ENCODE data around the gene GYPA.
"Not testable (repeated sequence)": the region's sequence is repeated elsewhere in the genome, so short reads cannot be mapped to it uniquely, and the experiment has no call there.

GYPA gene

GRCh38 chr4:144140594-144141295 is at the start of gene GYPA:
TSS of gene GYPA (minus strand) at chr4:144140718. CDS start at chr4:144140635, 83 bp downstream.
- DNase-seq, result not testable (repeated sequence)

- DNase-seq, result no peak
Measured at GRCh38 chr4:144190009-144190408, 49.5 kb upstream of the GYPA start.

GRCh38 chr4:144189121-144189520 is 48.6 kb upstream of the GYPA start:
- no peak for DNase-seq

- no peak for DNase-seq
Measured at GRCh38 chr4:144185086-144185485, 44.6 kb upstream of the GYPA start.

- DNase-seq, result no peak
Measured at GRCh38 chr4:144183165-144183564, 42.6 kb upstream of the GYPA start.

- DNase-seq, result no peak
Measured at GRCh38 chr4:144181391-144181790, 40.9 kb upstream of the GYPA start.

GRCh38 chr4:144179152-144179739 is 38.7 kb upstream of the GYPA start:
- DNase-seq, result no peak

GRCh38 chr4:144178414-144178813 is 37.9 kb upstream of the GYPA start:
- DNase-seq, result no peak

- DNase-seq, result no peak
Measured at GRCh38 chr4:144176476-144176875, 36.0 kb upstream of the GYPA start.

GRCh38 chr4:144174401-144175067 is 34.0 kb upstream of the GYPA start:
- DNase-seq, result peak; percentile 54

GRCh38 chr4:144171697-144172096 is 31.2 kb upstream of the GYPA start:
- DNase-seq, result no peak

- no peak for DNase-seq
Measured at GRCh38 chr4:144169211-144169610, 28.7 kb upstream of the GYPA start.

- no peak for DNase-seq
Measured at GRCh38 chr4:144154044-144154443, 13.5 kb upstream of the GYPA start.

- peak; percentile 3 for DNase-seq
Measured at GRCh38 chr4:144142690-144143326, 2.3 kb upstream of the GYPA start.

GRCh38 chr4:144141493-144141892 is 975 bp upstream of the GYPA start:
- no peak for DNase-seq

GRCh38 chr4:144139991-144140390 is 527 bp downstream of the GYPA start:
- not testable (repeated sequence) for DNase-seq

- DNase-seq, result not testable (repeated sequence)
Measured at GRCh38 chr4:144139547-144139946, 971 bp downstream of the GYPA start.

- not testable (repeated sequence) for DNase-seq
Measured at GRCh38 chr4:144138239-144138638, 2.3 kb downstream of the GYPA start.

GRCh38 chr4:144137137-144137931 is 3.2 kb downstream of the GYPA start:
- DNase-seq, result not testable (repeated sequence)

- not testable (repeated sequence) for DNase-seq
Measured at GRCh38 chr4:144136189-144136588, 4.3 kb downstream of the GYPA start.

- DNase-seq, result not testable (repeated sequence)
Measured at GRCh38 chr4:144130167-144130566, 10.4 kb downstream of the GYPA start.

GRCh38 chr4:144129336-144129875 is 11.1 kb downstream of the GYPA start:
- DNase-seq, result not testable (repeated sequence)

All from fibroblast of skin of right quadriceps (primary cell).